CD1c-positive myeloid dendritic cell (primary cell): ENCODE measurements around the gene ITGBL1.

Experiments used
- DNase-seq: peaks from one replicate; pipeline ENCODE4 v3.0.0-alpha.2; 2016; ENCODE audit errors: extremely low spot score

The ITGBL1 gene

GRCh38 chr13:101695870-101696516 lies 243.5 kb downstream of the ITGBL1 start:
- no peak for DNase-seq

GRCh38 chr13:101697745-101698144 lies 245.3 kb downstream of the ITGBL1 start:
- DNase-seq: no peak

- no peak for DNase-seq
These were observed 245.9 kb downstream of the ITGBL1 start for GRCh38 chr13:101698400-101698799.

- no peak for DNase-seq
These were observed 248.1 kb downstream of the ITGBL1 start for GRCh38 chr13:101700598-101700997.

GRCh38 chr13:101703081-101703480 lies 250.6 kb downstream of the ITGBL1 start:
- DNase-seq: no peak

GRCh38 chr13:101703838-101704237 lies 251.4 kb downstream of the ITGBL1 start:
- no peak for DNase-seq

GRCh38 chr13:101706651-101707050 lies 254.2 kb downstream of the ITGBL1 start:
- no peak for DNase-seq

- no peak for DNase-seq
These were observed 255.2 kb downstream of the ITGBL1 start for GRCh38 chr13:101707659-101708058.

- no peak for DNase-seq
These were observed 255.6 kb downstream of the ITGBL1 start for GRCh38 chr13:101708115-101708514.

GRCh38 chr13:101709952-101710351 lies 257.5 kb downstream of the ITGBL1 start:
- no peak for DNase-seq

- no peak for DNase-seq
These were observed 259.0 kb downstream of the ITGBL1 start for GRCh38 chr13:101711307-101712025.

- no peak for DNase-seq
These were observed 259.5 kb downstream of the ITGBL1 start for GRCh38 chr13:101712026-101712348.

GRCh38 chr13:101714195-101714594 lies 261.7 kb downstream of the ITGBL1 start:
- DNase-seq: no peak

GRCh38 chr13:101717353-101717752 lies 264.9 kb downstream of the ITGBL1 start:
- no peak for DNase-seq

GRCh38 chr13:101718496-101718895 lies 266.0 kb downstream of the ITGBL1 start:
- DNase-seq: no peak

GRCh38 chr13:101726681-101727080 lies 274.2 kb downstream of the ITGBL1 start:
- DNase-seq: no peak

- DNase-seq: no peak
These were observed 274.6 kb downstream of the ITGBL1 start for GRCh38 chr13:101727118-101727517.

GRCh38 chr13:101728021-101728420 lies 275.5 kb downstream of the ITGBL1 start:
- no peak for DNase-seq

- no peak for DNase-seq
These were observed 276.1 kb downstream of the ITGBL1 start for GRCh38 chr13:101728615-101729014.

- no peak for DNase-seq
These were observed 278.0 kb downstream of the ITGBL1 start for GRCh38 chr13:101730420-101731000.

- no peak for DNase-seq
These were observed 284.1 kb downstream of the ITGBL1 start for GRCh38 chr13:101736566-101736965.

- no peak for DNase-seq
These were observed 285.9 kb downstream of the ITGBL1 start for GRCh38 chr13:101738336-101738735.
